Activated naive CD4-positive, alpha-beta T cell treated with anti-CD3 and anti-CD28 coated beads, Interleukin-2, amount 50 U/mL, for 72 hours (primary cell): Measurements from ENCODE around the gene FBXL14. TPM values are rescaled to one million over a fixed set of nuclear protein-coding genes. Genes with fewer than 3 reads are reported as not detected.
A peak's percentile ranks its signal among the peaks of the same experiment; 100 is the strongest.
"Not testable (repeated sequence)": the region's sequence is repeated elsewhere in the genome, so short reads cannot be mapped to it uniquely, and the experiment has no call there.

Source experiments
- ATAC-seq, 2 donors: fragments of 150-1000 bp; cut with Tn5 transposase; 2 replicates each; pipeline ENCODE4 v1.10.0; 2021; ENCODE audit warnings: mild to moderate bottlenecking in 2 of 2, moderate library complexity in 2 of 2
- DNase-seq, 2 donors: peaks; one replicate each; pipeline ENCODE4 v3.0.0; 2021 to 2022; ENCODE audit warnings: low spot score in 2 of 2
- H3K27ac Mint-ChIP-seq, 2 donors: one replicate each; pipeline ENCODE4 v1.8.0; 2022; ENCODE audit warnings: mild to moderate bottlenecking in 2 of 2, mixed read lengths in 2 of 2
- H3K36me3 Mint-ChIP-seq, 2 donors: one replicate each; pipeline ENCODE4 v1.8.0; 2022; ENCODE audit warnings: mixed read lengths in 2 of 2
- H3K9me3 Mint-ChIP-seq, 2 donors: one replicate each; pipeline ENCODE4 v1.8.0; 2022; ENCODE audit warnings: mixed read lengths in 2 of 2
- total RNA-seq, 2 donors: library from RNA; stranded (reverse); gene quantifications; one replicate each; pipeline ENCODE4 v1.2.3, GENCODE V29; 2022

Gene FBXL14
- total RNA-seq, 2 donors from 2014 or later, result 21.7 to 25.3 TPM

- Mint-ChIP-seq H3K9me3 (no peaks in the 10 kb centered on the region), H3K36me3 (peaks cover 0 to 7% of the 10 kb centered on the region in 2 donors), H3K27ac (peak overlapping the region; percentile 32 to 43)
- DNase-seq (peak; percentile 63 to 69), ATAC-seq (peak; percentile 65 to 69)
Measured at GRCh38 chr12:1605129-1606020, 11.0 kb upstream of the FBXL14 start.

GRCh38 chr12:1604464-1604863, 10.1 kb upstream of the FBXL14 start:
- H3K27ac Mint-ChIP-seq, result peak overlapping the region in 1 of 2 donors; percentile 10
- DNase-seq (no peak), ATAC-seq (no peak)
- peaks cover 0 to 7% of the 10 kb centered on the region in 2 donors for H3K36me3 Mint-ChIP-seq
- no peaks in the 10 kb centered on the region for H3K9me3 Mint-ChIP-seq

GRCh38 chr12:1603269-1603993, 9.1 kb upstream of the FBXL14 start:
- Mint-ChIP-seq H3K9me3 (peaks cover 0 to 5% of the 10 kb centered on the region in 2 donors), H3K36me3 (peaks cover 0 to 7% of the 10 kb centered on the region in 2 donors), H3K27ac (peak overlapping the region; percentile 91 to 92)
- DNase-seq, result no peak
- ATAC-seq, result no peak

GRCh38 chr12:1602706-1603105, 8.3 kb upstream of the FBXL14 start:
- DNase-seq, ATAC-seq, H3K9me3 Mint-ChIP-seq, H3K36me3 Mint-ChIP-seq: not testable (repeated sequence)
- peak overlapping the region in 1 of 2 donors; percentile 92 for H3K27ac Mint-ChIP-seq

- ATAC-seq (no peak), DNase-seq (no peak)
- peaks cover 0 to 6% of the 10 kb centered on the region in 2 donors for H3K9me3 Mint-ChIP-seq
- peaks cover 9 to 17% of the 10 kb centered on the region in 2 donors for H3K36me3 Mint-ChIP-seq
- no peak overlapping the region for H3K27ac Mint-ChIP-seq
Measured at GRCh38 chr12:1598757-1599156, 4.4 kb upstream of the FBXL14 start.

- Mint-ChIP-seq H3K27ac (peak overlapping the region; percentile 72 to 92), H3K9me3 (peaks cover 0 to 6% of the 10 kb centered on the region in 2 donors), H3K36me3 (peaks cover 30 to 31% of the 10 kb centered on the region in 2 donors)
- DNase-seq (no peak), ATAC-seq (no peak)
Measured at GRCh38 chr12:1595690-1596347, 1.4 kb upstream of the FBXL14 start.

- ATAC-seq (no peak), DNase-seq (no peak)
- Mint-ChIP-seq H3K27ac (peak overlapping the region; percentile 92 to 98), H3K9me3 (peaks cover 0 to 6% of the 10 kb centered on the region in 2 donors), H3K36me3 (peaks cover 33 to 35% of the 10 kb centered on the region in 2 donors)
Measured at GRCh38 chr12:1595026-1595561, 713 bp upstream of the FBXL14 start.

- H3K36me3 Mint-ChIP-seq, result peaks cover 33 to 35% of the 10 kb centered on the region in 2 donors
- no peak overlapping the region for H3K27ac Mint-ChIP-seq
- DNase-seq (no peak), ATAC-seq (no peak)
- H3K9me3 Mint-ChIP-seq, result peaks cover 0 to 6% of the 10 kb centered on the region in 2 donors
Measured at GRCh38 chr12:1594006-1594260, 448 bp downstream of the FBXL14 start.

- Mint-ChIP-seq H3K9me3 (peaks cover 0 to under 1% of the 10 kb centered on the region in 2 donors), H3K36me3 (peaks cover 33 to 35% of the 10 kb centered on the region in 2 donors), H3K27ac (peak overlapping the region; percentile 93 to 95)
- DNase-seq (peak; percentile 50 to 67), ATAC-seq (peak; percentile 2 to 25)
Measured at GRCh38 chr12:1593174-1594005, 991 bp downstream of the FBXL14 start.

- ATAC-seq (peak; percentile 58 to 73), DNase-seq (peak; percentile 62 to 80)
- no peaks in the 10 kb centered on the region for H3K9me3 Mint-ChIP-seq
- H3K36me3 Mint-ChIP-seq, result peaks cover 33 to 35% of the 10 kb centered on the region in 2 donors
- H3K27ac Mint-ChIP-seq, result peak overlapping the region; percentile 93 to 95
Measured at GRCh38 chr12:1592444-1593173, 1.8 kb downstream of the FBXL14 start.

- peak overlapping the region; percentile 93 to 95 for H3K27ac Mint-ChIP-seq
- peaks cover 33 to 35% of the 10 kb centered on the region in 2 donors for H3K36me3 Mint-ChIP-seq
- DNase-seq, result no peak
- no peaks in the 10 kb centered on the region for H3K9me3 Mint-ChIP-seq
- ATAC-seq, result no peak
Measured at GRCh38 chr12:1591543-1591942, 2.8 kb downstream of the FBXL14 start.

- Mint-ChIP-seq H3K9me3 (no peaks in the 10 kb centered on the region), H3K27ac (peak overlapping the region; percentile 9 to 95), H3K36me3 (peaks cover 33 to 35% of the 10 kb centered on the region in 2 donors)
- ATAC-seq (no peak), DNase-seq (peak in 1 of 2 donors; percentile 20)
Measured at GRCh38 chr12:1591034-1591433, 3.3 kb downstream of the FBXL14 start.

- Mint-ChIP-seq H3K36me3 (peaks cover 31 to 33% of the 10 kb centered on the region in 2 donors), H3K27ac (peak overlapping the region; percentile 9 to 95), H3K9me3 (no peaks in the 10 kb centered on the region)
- ATAC-seq (no peak), DNase-seq (no peak)
Measured at GRCh38 chr12:1590221-1590979, 4.0 kb downstream of the FBXL14 start.

- no peaks in the 10 kb centered on the region for H3K9me3 Mint-ChIP-seq
- ATAC-seq, result no peak
- peak overlapping the region in 1 of 2 donors; percentile 75 for H3K27ac Mint-ChIP-seq
- peaks cover 23 to 26% of the 10 kb centered on the region in 2 donors for H3K36me3 Mint-ChIP-seq
- no peak for DNase-seq
Measured at GRCh38 chr12:1588575-1588947, 5.8 kb downstream of the FBXL14 start.
